Activated CD8-positive, alpha-beta memory T cell treated with anti-CD3 and anti-CD28 coated beads, Interleukin-2, amount 10 ng/mL, durations not matched to agents 7 days and 5 days (primary cell): ENCODE results near the gene CLCA2. TPM values are rescaled to one million over a fixed set of nuclear protein-coding genes. Genes with fewer than 3 reads are reported as not detected.

Source experiments
- ATAC-seq: fragments of 150-1000 bp; cut with Tn5 transposase; one replicate; pipeline ENCODE4 v1.10.0; 2021; ENCODE audit warnings: moderate library complexity
- CTCF ChIA-PET: fragments of 350-600 bp; sonication (Branson Sonifier 250); formaldehyde crosslinking; loops from one replicate; lab custom pipeline; 2021; ENCODE audit warnings: antibody characterized with exemption; lab: Charles Lee
- DNase-seq: peaks from one replicate; pipeline ENCODE4 v3.0.0-alpha.2; 2020
- H3K27ac Mint-ChIP-seq: one replicate; pipeline ENCODE4 v1.8.0; 2021; ENCODE audit warnings: mild to moderate bottlenecking, mixed read lengths
- H3K27me3 Mint-ChIP-seq: one replicate; pipeline ENCODE4 v1.8.0; 2021; ENCODE audit warnings: mixed read lengths
- H3K36me3 Mint-ChIP-seq: one replicate; pipeline ENCODE4 v1.8.0; 2021; ENCODE audit warnings: mild to moderate bottlenecking, mixed read lengths
- H3K4me1 Mint-ChIP-seq: one replicate; pipeline ENCODE4 v1.8.0; 2021; ENCODE audit warnings: mixed read lengths
- H3K4me3 Mint-ChIP-seq: one replicate; pipeline ENCODE4 v1.8.0; 2021; ENCODE audit warnings: mild to moderate bottlenecking, moderate library complexity, mixed read lengths
- H3K9me3 Mint-ChIP-seq: one replicate; pipeline ENCODE4 v1.8.0; 2022; ENCODE audit warnings: low read depth, mixed read lengths
- total RNA-seq, 2 experiments: library from RNA; stranded (reverse); gene quantifications; one replicate each; pipeline ENCODE4 v1.2.3, GENCODE V29; 2021

Gene CLCA2
- total RNA-seq, 2 experiments from 2014 or later = not detected

- Mint-ChIP-seq H3K36me3 (no peaks in the 10 kb centered on the region), H3K27me3 (peaks cover 25% of the 10 kb centered on the region)
Measured at GRCh38 chr1:86435327-86435726, 11.4 kb downstream of the CLCA2 start.

GRCh38 chr1:86436041-86436440 lies 12.1 kb downstream of the CLCA2 start:
- Mint-ChIP-seq H3K27me3 (peaks cover 25% of the 10 kb centered on the region), H3K9me3 (no peaks in the 10 kb centered on the region), H3K4me3 (no peak overlapping the region), H3K4me1 (peaks cover 2% of the 10 kb centered on the region), H3K36me3 (no peaks in the 10 kb centered on the region), H3K27ac (no peak overlapping the region)
- ATAC-seq (no peak), DNase-seq (no peak)
- CTCF ChIA-PET = interaction anchor here (1.3 kb wide), 1 partner anchor 38 kb away, joined by 7 read pairs; no protein-coding TSS in a partner anchor

More at GRCh38 chr1:86435327-86435726, 11.4 kb downstream of the CLCA2 start:
- no peak overlapping the region for H3K4me3 Mint-ChIP-seq
- H3K4me1 Mint-ChIP-seq = peaks cover 2% of the 10 kb centered on the region
- CTCF ChIA-PET = interaction anchor here (1.3 kb wide), 1 partner anchor 39 kb away, joined by 7 read pairs; no protein-coding TSS in a partner anchor
- DNase-seq (no peak), ATAC-seq (no peak)
- no peak overlapping the region for H3K27ac Mint-ChIP-seq
- no peaks in the 10 kb centered on the region for H3K9me3 Mint-ChIP-seq

- peaks cover 21% of the 10 kb centered on the region for H3K27me3 Mint-ChIP-seq
- CTCF ChIA-PET = no interaction called here
- ATAC-seq = no peak
- no peak overlapping the region for H3K4me3 Mint-ChIP-seq
- H3K36me3 Mint-ChIP-seq = no peaks in the 10 kb centered on the region
- H3K9me3 Mint-ChIP-seq = no peaks in the 10 kb centered on the region
- no peak for DNase-seq
- H3K27ac Mint-ChIP-seq = no peak overlapping the region
- H3K4me1 Mint-ChIP-seq = no peaks in the 10 kb centered on the region
Measured at GRCh38 chr1:86441581-86441980, 17.6 kb downstream of the CLCA2 start.

- CTCF ChIA-PET = no interaction called here
- Mint-ChIP-seq H3K27ac (no peak overlapping the region), H3K4me3 (no peak overlapping the region), H3K4me1 (no peaks in the 10 kb centered on the region), H3K9me3 (no peaks in the 10 kb centered on the region), H3K27me3 (peaks cover 20% of the 10 kb centered on the region), H3K36me3 (no peaks in the 10 kb centered on the region)
- DNase-seq = no peak
- no peak for ATAC-seq
Measured at GRCh38 chr1:86441997-86442396, 18.0 kb downstream of the CLCA2 start.

DNA sequence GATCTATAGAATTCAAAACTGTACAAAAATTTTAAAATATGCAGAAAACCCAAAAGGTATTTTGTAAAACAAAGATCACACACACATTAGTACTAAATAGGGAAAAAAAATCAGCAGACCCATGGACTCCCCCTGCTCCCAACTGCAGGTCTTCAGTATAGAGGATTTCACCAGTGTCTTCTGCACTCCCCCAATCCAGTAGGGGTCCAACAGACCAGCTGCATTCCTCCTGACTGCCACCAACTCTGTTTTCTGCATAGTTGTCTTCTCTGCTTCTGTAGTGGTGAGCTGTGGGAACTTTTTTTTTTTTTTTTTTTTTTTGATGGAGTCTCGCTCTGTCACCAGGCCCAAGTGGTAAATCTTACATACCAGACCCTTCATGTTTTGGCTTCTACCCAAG lies 21.9 kb downstream of the CLCA2 start:
- ATAC-seq = no peak
- Mint-ChIP-seq H3K27ac (no peak overlapping the region), H3K9me3 (no peaks in the 10 kb centered on the region), H3K4me1 (no peaks in the 10 kb centered on the region), H3K4me3 (no peak overlapping the region), H3K36me3 (no peaks in the 10 kb centered on the region), H3K27me3 (peaks cover 9% of the 10 kb centered on the region)
- CTCF ChIA-PET = interaction anchor here (1.1 kb wide), 1 partner anchor 59 kb away, joined by 3 read pairs; no protein-coding TSS in a partner anchor
- no peak for DNase-seq

- no peaks in the 10 kb centered on the region for H3K9me3 Mint-ChIP-seq
- no peak overlapping the region for H3K27ac Mint-ChIP-seq
- no peak for DNase-seq
- peaks cover 5% of the 10 kb centered on the region for H3K27me3 Mint-ChIP-seq
- H3K36me3 Mint-ChIP-seq = no peaks in the 10 kb centered on the region
- CTCF ChIA-PET = interaction anchor here (0.9 kb wide), 1 partner anchor 53 kb away, joined by 3 read pairs; no protein-coding TSS in a partner anchor
- no peak for ATAC-seq
- H3K4me3 Mint-ChIP-seq = no peak overlapping the region
- no peaks in the 10 kb centered on the region for H3K4me1 Mint-ChIP-seq
Measured at GRCh38 chr1:86447198-86447790, 23.3 kb downstream of the CLCA2 start.

DNA sequence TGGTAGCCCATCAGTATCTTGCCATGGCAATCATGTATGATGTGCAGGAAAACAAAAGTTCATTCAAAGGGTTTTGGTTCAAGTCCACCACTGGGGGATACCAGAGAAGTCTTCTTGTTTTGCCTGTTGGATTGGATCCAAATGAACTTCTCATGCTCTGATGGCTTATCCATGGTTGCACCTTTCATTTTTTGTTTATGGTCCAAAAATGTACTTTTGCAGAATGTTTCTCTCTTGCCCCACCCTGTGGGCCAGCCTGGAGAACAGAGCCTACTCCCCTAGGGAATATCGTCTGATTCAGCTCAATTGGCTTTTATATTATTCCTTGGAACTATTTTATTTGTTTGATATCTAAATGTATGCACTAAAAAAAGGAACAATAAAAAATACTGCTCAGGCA lies 24.7 kb downstream of the CLCA2 start:
- Mint-ChIP-seq H3K36me3 (no peaks in the 10 kb centered on the region), H3K27ac (no peak overlapping the region), H3K9me3 (no peaks in the 10 kb centered on the region), H3K4me3 (no peak overlapping the region), H3K27me3 (peaks cover 5% of the 10 kb centered on the region), H3K4me1 (no peaks in the 10 kb centered on the region)
- DNase-seq (no peak), ATAC-seq (no peak)
- CTCF ChIA-PET = no interaction called here

DNA sequence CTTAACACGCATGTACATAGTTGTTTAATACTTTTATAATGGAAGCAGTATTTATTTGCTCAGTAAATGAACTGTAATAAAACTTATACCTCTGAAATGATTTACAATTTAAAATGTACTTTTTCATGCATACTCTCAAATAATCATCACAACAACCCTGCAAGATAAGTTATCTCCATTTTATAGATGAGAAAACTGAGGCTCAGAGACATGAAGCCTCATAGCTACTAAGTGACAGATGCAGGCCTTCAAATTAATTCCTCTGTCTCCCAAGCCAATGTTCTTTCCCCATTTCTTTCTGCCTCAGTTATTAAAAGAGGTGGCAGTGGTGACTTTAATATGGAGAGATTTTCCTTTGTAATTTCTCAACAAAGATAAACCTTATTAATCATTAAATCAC lies 25.1 kb downstream of the CLCA2 start:
- Mint-ChIP-seq H3K27me3 (peaks cover 5% of the 10 kb centered on the region), H3K4me1 (no peaks in the 10 kb centered on the region), H3K27ac (no peak overlapping the region), H3K36me3 (no peaks in the 10 kb centered on the region), H3K9me3 (no peaks in the 10 kb centered on the region), H3K4me3 (no peak overlapping the region)
- no peak for DNase-seq
- CTCF ChIA-PET = no interaction called here
- no peak for ATAC-seq

DNA sequence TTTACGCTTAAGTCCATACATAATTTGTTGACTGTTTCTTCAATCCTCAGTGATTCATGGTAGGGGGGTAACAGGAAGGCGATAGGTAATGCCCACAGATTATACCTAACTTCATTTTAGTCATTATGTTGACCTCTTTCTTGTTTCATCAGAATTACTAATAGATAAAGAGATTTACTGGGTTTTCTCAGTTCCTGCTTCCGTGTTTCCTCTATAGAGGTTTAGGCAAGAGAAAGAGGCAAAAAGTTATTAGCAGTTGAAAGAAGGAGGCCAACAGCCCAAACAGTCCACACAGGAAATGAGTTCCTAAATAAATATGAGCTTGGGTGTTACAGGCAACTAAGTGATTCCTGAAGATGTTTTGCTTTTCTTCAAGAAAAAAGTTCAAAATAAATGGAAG lies 26.9 kb downstream of the CLCA2 start:
- no peak overlapping the region for H3K27ac Mint-ChIP-seq
- no peak for ATAC-seq
- CTCF ChIA-PET = interaction anchor here (1.2 kb wide), 1 partner anchor 32 kb away, joined by 5 read pairs; no protein-coding TSS in a partner anchor
- no peak for DNase-seq
- H3K4me3 Mint-ChIP-seq = no peak overlapping the region
- peaks cover 5% of the 10 kb centered on the region for H3K27me3 Mint-ChIP-seq
- no peaks in the 10 kb centered on the region for H3K4me1 Mint-ChIP-seq
- no peaks in the 10 kb centered on the region for H3K36me3 Mint-ChIP-seq
- H3K9me3 Mint-ChIP-seq = no peaks in the 10 kb centered on the region

DNA sequence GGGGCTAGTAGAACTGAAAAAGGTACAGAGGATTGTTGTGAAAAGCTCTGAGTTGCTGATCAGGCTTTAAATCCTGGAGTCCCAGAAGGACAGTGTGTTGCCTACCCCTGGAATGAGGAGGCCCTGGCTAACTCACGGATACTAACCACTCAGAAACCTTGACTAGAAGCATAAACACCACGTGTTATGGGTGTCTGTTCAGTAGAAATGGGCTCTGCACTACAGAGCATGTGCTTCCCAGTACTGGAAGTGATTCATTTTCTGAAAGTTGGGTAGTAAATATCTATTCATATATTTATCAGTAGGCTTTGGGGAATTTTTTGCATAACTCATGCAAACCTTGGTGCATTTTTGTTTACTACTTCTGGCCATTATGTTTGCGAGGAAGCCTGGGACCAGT lies 29.7 kb downstream of the CLCA2 start:
- ATAC-seq (no peak), DNase-seq (no peak)
- CTCF ChIA-PET = no interaction called here
- Mint-ChIP-seq H3K4me3 (no peak overlapping the region), H3K36me3 (no peaks in the 10 kb centered on the region), H3K27me3 (peaks cover 12% of the 10 kb centered on the region), H3K9me3 (no peaks in the 10 kb centered on the region), H3K27ac (no peak overlapping the region), H3K4me1 (no peaks in the 10 kb centered on the region)

DNA sequence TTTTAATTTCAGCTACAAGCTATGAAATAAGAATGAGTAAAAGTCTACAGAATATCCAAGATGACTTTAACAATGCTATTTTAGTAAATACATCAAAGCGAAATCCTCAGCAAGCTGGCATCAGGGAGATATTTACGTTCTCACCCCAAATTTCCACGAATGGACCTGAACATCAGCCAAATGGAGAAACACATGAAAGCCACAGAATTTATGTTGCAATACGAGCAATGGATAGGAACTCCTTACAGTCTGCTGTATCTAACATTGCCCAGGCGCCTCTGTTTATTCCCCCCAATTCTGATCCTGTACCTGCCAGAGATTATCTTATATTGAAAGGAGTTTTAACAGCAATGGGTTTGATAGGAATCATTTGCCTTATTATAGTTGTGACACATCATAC lies 31.1 kb downstream of the CLCA2 start:
- Mint-ChIP-seq H3K9me3 (no peaks in the 10 kb centered on the region), H3K27me3 (peaks cover 12% of the 10 kb centered on the region), H3K27ac (no peak overlapping the region), H3K36me3 (no peaks in the 10 kb centered on the region), H3K4me1 (no peaks in the 10 kb centered on the region), H3K4me3 (no peak overlapping the region)
- ATAC-seq = no peak
- no peak for DNase-seq
- CTCF ChIA-PET = no interaction called here

DNA sequence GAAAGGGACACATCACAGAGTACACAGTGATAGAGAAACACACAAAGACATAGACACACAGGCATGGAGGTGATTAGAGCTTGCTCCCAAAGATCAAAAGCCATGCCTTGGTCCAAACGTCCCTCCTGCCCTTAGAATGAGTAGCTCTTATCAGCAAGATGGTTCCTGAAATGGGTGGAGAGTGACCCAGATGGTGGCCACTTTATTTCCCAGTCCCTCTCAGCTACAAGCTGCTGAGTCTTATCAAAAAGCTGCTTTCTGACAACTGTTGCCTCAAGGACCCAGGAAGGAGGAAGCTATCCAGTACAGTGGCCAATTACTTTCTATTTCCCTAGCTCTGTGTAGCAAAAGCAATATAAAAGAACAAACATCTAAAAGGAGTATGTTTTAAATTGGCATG lies 37.0 kb downstream of the CLCA2 start:
- Mint-ChIP-seq H3K36me3 (no peaks in the 10 kb centered on the region), H3K9me3 (no peaks in the 10 kb centered on the region), H3K4me3 (no peak overlapping the region), H3K27ac (no peak overlapping the region), H3K4me1 (no peaks in the 10 kb centered on the region), H3K27me3 (peaks cover 15% of the 10 kb centered on the region)
- DNase-seq = no peak
- no peak for ATAC-seq
- CTCF ChIA-PET = interaction anchor here (2.6 kb wide), 1 partner anchor 13 kb away, joined by 14 read pairs; no protein-coding TSS in a partner anchor

DNA sequence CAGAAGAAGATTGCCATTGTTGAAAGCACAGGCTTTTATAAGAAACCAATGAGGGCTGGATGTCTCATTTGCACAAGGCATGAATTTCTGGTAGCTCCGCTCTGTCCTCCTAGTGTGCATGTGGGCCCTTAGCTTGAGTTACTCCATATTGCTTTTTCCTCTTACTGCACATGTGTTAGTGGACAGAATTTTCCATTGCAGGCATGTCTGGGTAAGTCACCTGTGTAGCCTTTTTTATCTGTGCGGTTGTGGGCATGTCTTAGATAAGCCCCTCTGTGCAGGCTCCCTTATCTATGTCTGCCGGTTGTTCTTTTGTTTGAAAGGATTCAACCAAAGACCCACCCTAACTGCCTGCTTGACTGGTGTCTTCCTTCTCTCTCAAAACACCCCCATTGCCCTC lies 37.5 kb downstream of the CLCA2 start:
- H3K27me3 Mint-ChIP-seq = peaks cover 15% of the 10 kb centered on the region
- ATAC-seq = no peak
- no peak overlapping the region for H3K27ac Mint-ChIP-seq
- no peaks in the 10 kb centered on the region for H3K36me3 Mint-ChIP-seq
- CTCF ChIA-PET = interaction anchor here (2.6 kb wide), 1 partner anchor 13 kb away, joined by 14 read pairs; no protein-coding TSS in a partner anchor
- H3K4me3 Mint-ChIP-seq = no peak overlapping the region
- H3K4me1 Mint-ChIP-seq = no peaks in the 10 kb centered on the region
- H3K9me3 Mint-ChIP-seq = no peaks in the 10 kb centered on the region
- no peak for DNase-seq

DNA sequence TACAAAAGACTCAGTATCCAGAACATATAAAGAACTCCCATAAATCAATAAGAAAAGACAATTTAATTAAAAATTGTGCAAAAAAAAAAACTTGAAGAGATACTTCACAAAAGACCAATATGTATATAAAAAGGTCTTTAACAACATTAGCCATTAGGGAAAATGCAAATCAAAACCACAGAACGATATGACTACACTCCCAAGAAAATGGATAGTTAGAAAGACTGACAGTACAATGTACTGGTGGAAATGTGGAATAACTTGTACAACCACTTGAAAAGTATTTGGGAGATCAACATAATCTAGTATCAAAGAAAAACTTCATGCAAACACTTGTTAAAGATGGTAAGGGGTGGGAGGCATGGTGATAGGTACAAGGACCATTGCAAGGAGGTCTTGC lies 40.8 kb downstream of the CLCA2 start:
- ATAC-seq (no peak), DNase-seq (no peak)
- peaks cover 9% of the 10 kb centered on the region for H3K27me3 Mint-ChIP-seq
- CTCF ChIA-PET = interaction anchor here (1.5 kb wide), 1 partner anchor 9 kb away, joined by 4 read pairs; no protein-coding TSS in a partner anchor
- H3K4me1 Mint-ChIP-seq = no peaks in the 10 kb centered on the region
- H3K4me3 Mint-ChIP-seq = no peak overlapping the region
- no peaks in the 10 kb centered on the region for H3K36me3 Mint-ChIP-seq
- H3K27ac Mint-ChIP-seq = no peak overlapping the region
- H3K9me3 Mint-ChIP-seq = no peaks in the 10 kb centered on the region
